Hematopoietic multipotent progenitor cell treated with erythropoietin and hydrocortisone succinate and interleukin-3 and kit ligand, for 8 days (in vitro differentiated cells): ENCODE data around the gene DBP.
"Not testable (repeated sequence)": the region's sequence is repeated elsewhere in the genome, so short reads cannot be mapped to it uniquely, and the experiment has no call there.

Experiments
- DNase-seq: peaks from one replicate; pipeline ENCODE4 v3.0.0-alpha.2; 2015

DBP gene

GRCh38 chr19:48665786-48666185 lies 28.6 kb upstream of the DBP start:
- DNase-seq = no peak

- no peak for DNase-seq
Measured at GRCh38 chr19:48664476-48664875, 27.3 kb upstream of the DBP start.

GRCh38 chr19:48663667-48664066 lies 26.5 kb upstream of the DBP start:
- DNase-seq = no peak

GRCh38 chr19:48661711-48662090 lies 24.5 kb upstream of the DBP start:
- no peak for DNase-seq

- peak; percentile 97 for DNase-seq
Measured at GRCh38 chr19:48660852-48661710, 23.9 kb upstream of the DBP start.

- peak; percentile 23 for DNase-seq
Measured at GRCh38 chr19:48659768-48660167, 22.6 kb upstream of the DBP start.

GRCh38 chr19:48658483-48658882 lies 21.3 kb upstream of the DBP start:
- no peak for DNase-seq

GRCh38 chr19:48657828-48658227 lies 20.6 kb upstream of the DBP start:
- DNase-seq = not testable (repeated sequence)

- DNase-seq = no peak
Measured at GRCh38 chr19:48656840-48657474, 19.8 kb upstream of the DBP start.

GRCh38 chr19:48654299-48655059 lies 17.3 kb upstream of the DBP start:
- peak; percentile 57 for DNase-seq

- DNase-seq = no peak
Measured at GRCh38 chr19:48651683-48652048, 14.5 kb upstream of the DBP start.

- no peak for DNase-seq
Measured at GRCh38 chr19:48650974-48651682, 13.9 kb upstream of the DBP start.

GRCh38 chr19:48648134-48648533 lies 11.0 kb upstream of the DBP start:
- peak; percentile 41 for DNase-seq

- no peak for DNase-seq
Measured at GRCh38 chr19:48646722-48647216, 9.6 kb upstream of the DBP start.

GRCh38 chr19:48646001-48646721 lies 9.0 kb upstream of the DBP start, which contains the start of gene CA11:
CA11 (minus strand) TSS chr19:48646187; CDS start chr19:48645632, 555 bp downstream.
- peak; percentile 84 for DNase-seq

GRCh38 chr19:48645620-48646000 lies 8.4 kb upstream of the DBP start:
- DNase-seq = no peak

GRCh38 chr19:48644839-48645619 lies 7.8 kb upstream of the DBP start:
- peak; percentile 86 for DNase-seq

GRCh38 chr19:48644355-48644754 lies 7.2 kb upstream of the DBP start:
- DNase-seq = no peak

- DNase-seq = no peak
Measured at GRCh38 chr19:48642862-48643261, 5.7 kb upstream of the DBP start.

- no peak for DNase-seq
Measured at GRCh38 chr19:48641850-48642249, 4.7 kb upstream of the DBP start.
